HG03095 (cell line): ENCODE measurements around the gene PHC2.

Experiments
- ATAC-seq: cut with Tn5 transposase; IDR thresholded peaks from one replicate; pipeline ENCODE4 v1.9.1; 2021; ENCODE audit warnings: moderate library complexity; ENCODE audit not compliant: unreplicated experiment

PHC2 gene

DNA sequence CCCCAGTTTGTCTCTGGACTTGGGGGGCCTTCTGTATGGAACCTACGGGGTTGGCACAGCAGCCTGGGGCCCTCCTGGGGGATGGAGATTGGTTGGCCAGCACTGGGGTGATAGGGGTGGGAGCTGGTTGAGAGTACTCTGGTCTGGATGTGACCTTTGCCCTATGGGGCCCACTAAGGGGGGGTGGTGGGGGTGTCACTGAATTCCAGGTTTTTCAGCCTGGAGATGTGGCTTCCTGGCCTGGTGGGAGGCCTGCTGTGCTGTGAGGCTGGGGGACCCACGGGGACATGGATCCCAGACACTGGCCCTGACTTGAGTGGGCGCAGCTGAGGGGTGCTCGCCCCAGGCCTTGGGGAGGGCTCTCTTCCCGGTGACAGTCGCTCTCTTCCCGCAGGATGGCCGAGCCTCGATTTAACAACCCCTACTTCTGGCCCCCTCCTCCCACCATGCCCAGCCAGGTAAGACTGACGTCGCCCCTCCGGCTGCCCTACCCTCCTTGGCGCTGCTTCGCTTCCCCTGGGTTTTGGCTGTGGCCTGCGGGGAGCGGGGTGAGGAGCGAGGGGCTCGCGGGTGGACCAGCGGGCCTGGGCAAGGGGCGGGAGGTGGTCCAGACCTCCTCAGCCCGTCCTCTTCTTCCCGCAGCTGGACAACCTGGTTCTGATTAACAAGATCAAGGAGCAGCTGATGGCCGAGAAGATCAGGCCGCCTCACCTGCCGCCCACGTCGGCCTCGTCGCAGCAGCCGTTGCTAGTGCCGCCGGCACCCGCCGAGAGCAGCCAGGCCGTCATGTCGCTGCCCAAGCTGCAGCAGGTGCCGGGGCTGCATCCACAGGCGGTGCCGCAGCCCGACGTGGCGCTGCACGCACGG, 155.0 kb downstream of the PHC2 start:
- ATAC-seq = no peak

DNA sequence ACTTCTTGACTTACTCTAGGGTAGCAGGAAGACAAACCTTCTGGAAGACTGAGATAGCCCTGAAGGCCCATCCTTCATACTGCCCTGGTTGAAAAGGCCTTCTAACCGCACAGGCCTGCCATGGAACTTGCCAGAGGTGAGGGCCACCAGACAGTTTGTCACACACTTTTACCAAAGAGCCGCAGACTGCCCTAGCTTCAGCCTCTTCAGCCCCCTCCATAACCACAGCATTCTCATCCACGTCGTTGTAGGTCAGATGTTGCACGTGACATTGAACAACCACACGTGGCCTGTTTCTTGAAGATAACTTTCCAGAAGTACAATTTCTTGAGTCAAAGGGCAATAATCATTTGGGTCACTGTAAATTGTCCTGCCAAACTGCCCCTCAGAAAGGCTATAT, 155.7 kb downstream of the PHC2 start:
- no peak for ATAC-seq

DNA sequence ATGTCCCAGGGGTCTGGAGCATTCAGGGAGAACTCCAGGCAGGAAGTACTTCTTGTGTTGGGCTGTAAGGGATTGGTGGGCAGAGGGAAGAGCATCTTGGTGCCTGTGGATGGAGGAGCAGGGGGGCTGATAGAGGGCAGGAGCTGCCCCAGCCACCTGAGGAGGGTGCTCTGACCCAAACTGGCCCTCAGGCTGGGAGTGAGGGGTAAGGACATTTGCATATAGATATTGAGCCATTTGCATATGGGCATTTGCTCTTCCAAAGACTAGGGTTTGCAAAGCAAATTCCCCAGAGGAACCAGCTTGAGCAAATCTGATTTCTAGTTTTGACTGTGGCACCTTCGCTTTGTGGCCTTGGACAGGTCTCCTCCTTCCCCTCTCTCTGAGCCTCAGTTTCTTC, 156.4 kb downstream of the PHC2 start:
- ATAC-seq = no peak

DNA sequence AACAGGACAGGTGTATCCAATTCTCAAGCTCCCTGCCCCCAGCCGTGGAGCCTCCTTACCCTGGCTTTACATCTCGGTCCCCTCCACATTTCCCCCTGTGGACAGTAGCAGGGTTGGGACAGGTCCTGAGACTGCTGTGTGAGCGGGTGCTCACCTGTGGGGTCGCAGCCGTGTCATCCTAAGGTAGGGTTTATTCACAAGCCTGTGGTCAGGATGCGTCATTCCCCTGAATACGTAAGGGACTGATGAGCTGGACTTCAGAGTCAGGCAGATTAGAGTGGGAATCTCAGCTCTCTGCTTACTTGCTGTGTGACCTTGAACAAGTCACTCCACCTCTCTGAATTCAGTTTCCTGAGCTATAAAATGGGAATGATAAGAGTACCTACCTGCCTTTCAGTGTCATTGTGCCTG, 156.9 kb downstream of the PHC2 start:
- no peak for ATAC-seq
